NCI-H2227 (cell line): Measurements from ENCODE around the gene THY1.
"Not testable (repeated sequence)": the region's sequence is repeated elsewhere in the genome, so short reads cannot be mapped to it uniquely, and the experiment has no call there.

Experiments used
- DNase-seq: peaks from one replicate; lab custom pipeline; 2025; ENCODE audit not compliant: unreplicated experiment; lab: John Stamatoyannopoulos, UW

The THY1 gene

GRCh38 chr11:119388103-119388502, 34.9 kb downstream of the THY1 start:
- DNase-seq, result no peak

- no peak for DNase-seq
Observed at GRCh38 chr11:119384332-119384731, 38.6 kb downstream of the THY1 start.

GRCh38 chr11:119382513-119382912, 40.5 kb downstream of the THY1 start:
- DNase-seq, result not testable (repeated sequence)

GRCh38 chr11:119382101-119382500, 40.9 kb downstream of the THY1 start:
- peak; percentile 9 for DNase-seq

GRCh38 chr11:119381181-119381988, 41.6 kb downstream of the THY1 start, which contains the start of gene USP2:
Gene USP2 (minus strand): TSS chr11:119381690. CDS start chr11:119373480, 8,210 bp downstream.
- DNase-seq, result peak; percentile 94

GRCh38 chr11:119380827-119381180, 42.2 kb downstream of the THY1 start:
- no peak for DNase-seq

- no peak for DNase-seq
Observed at GRCh38 chr11:119380160-119380826, 42.7 kb downstream of the THY1 start.

GRCh38 chr11:119378851-119379465, 44.0 kb downstream of the THY1 start:
- no peak for DNase-seq

GRCh38 chr11:119377961-119378667, 44.9 kb downstream of the THY1 start:
- DNase-seq, result no peak

GRCh38 chr11:119377112-119377901, 45.7 kb downstream of the THY1 start:
- no peak for DNase-seq

- DNase-seq, result no peak
Observed at GRCh38 chr11:119376197-119376847, 46.6 kb downstream of the THY1 start.

GRCh38 chr11:119375337-119376196, 47.4 kb downstream of the THY1 start:
- DNase-seq, result no peak

GRCh38 chr11:119374632-119375336, 48.2 kb downstream of the THY1 start:
- no peak for DNase-seq

GRCh38 chr11:119373921-119374631, 48.9 kb downstream of the THY1 start:
- DNase-seq, result peak; percentile 58

GRCh38 chr11:119373059-119373920, 49.7 kb downstream of the THY1 start:
- DNase-seq, result no peak

- DNase-seq, result no peak
Observed at GRCh38 chr11:119372260-119373058, 50.5 kb downstream of the THY1 start.
